ENCODE data around the gene MROH2A. TPM values are rescaled to one million over a fixed set of nuclear protein-coding genes. Genes with fewer than 3 reads are reported as not detected.
"Not testable (repeated sequence)": the region's sequence is repeated elsewhere in the genome, so short reads cannot be mapped to it uniquely, and the experiment has no call there.

Gene MROH2A
- not detected in 2 replicates for total RNA-seq (2014; rRNA removed; shearing (Covaris generic); ENCODE audit: low replicate concordance)

- DNase-seq = no peak
- H3K4me3 ChIP-seq = no peak within 1 kb of the TSS
- H3K36me3 ChIP-seq = no peaks in the 10 kb centered on the region
- H3K27me3 ChIP-seq = no peaks in the 10 kb centered on the region
- H3K9me3 ChIP-seq = peaks cover 5% of the 10 kb centered on the region; the same call in 1 of the 2 replicates
Measured at GRCh38 chr2:233778030-233778429, at the start of gene MROH2A. TSS of gene MROH2A (plus strand) at chr2:233778330. CDS start at chr2:233779359, 1,029 bp downstream.

GRCh38 chr2:233728723-233729301, 49.3 kb upstream of the MROH2A start, which contains the start of gene UGT1A3:
TSS of gene UGT1A3 (plus strand) at chr2:233729042. CDS start at chr2:233729127, 85 bp downstream.
- H3K9me3 ChIP-seq = no peaks in the 10 kb centered on the region
- H3K27me3 ChIP-seq = no peaks in the 10 kb centered on the region
- no peaks in the 10 kb centered on the region for H3K36me3 ChIP-seq
- DNase-seq = no peak
- no peak within 1 kb of the TSS for H3K4me3 ChIP-seq

- not testable (repeated sequence) for DNase-seq, H3K27me3 ChIP-seq, H3K36me3 ChIP-seq, H3K9me3 ChIP-seq, H3K4me3 ChIP-seq
Measured at GRCh38 chr2:233736868-233737653, 41.1 kb upstream of the MROH2A start.

GRCh38 chr2:233740870-233741269, 37.3 kb upstream of the MROH2A start:
- no peaks in the 10 kb centered on the region for H3K9me3 ChIP-seq
- H3K36me3 ChIP-seq = no peaks in the 10 kb centered on the region
- H3K4me3 ChIP-seq = no peak overlapping the region
- DNase-seq = no peak
- H3K27me3 ChIP-seq = 0 out of 2 replicates have a peak, but pooled peaks cover 2% of the 10 kb centered on the region

- H3K4me3 ChIP-seq = no peak overlapping the region
- H3K36me3 ChIP-seq = no peaks in the 10 kb centered on the region
- DNase-seq = no peak
Measured at GRCh38 chr2:233743464-233744259, 34.5 kb upstream of the MROH2A start.

GRCh38 chr2:233745073-233745755, 32.9 kb upstream of the MROH2A start:
- Histone ChIP-seq H3K36me3 (no peaks in the 10 kb centered on the region), H3K27me3 (no peaks in the 10 kb centered on the region), H3K9me3 (peaks cover 2% of the 10 kb centered on the region), H3K4me3 (no peak overlapping the region)
- DNase-seq = no peak

More at GRCh38 chr2:233743464-233744259, 34.5 kb upstream of the MROH2A start:
- H3K27me3 ChIP-seq = no peaks in the 10 kb centered on the region
- H3K9me3 ChIP-seq = no peaks in the 10 kb centered on the region

GRCh38 chr2:233745838-233746237, 32.3 kb upstream of the MROH2A start:
- H3K9me3 ChIP-seq, H3K4me3 ChIP-seq, H3K36me3 ChIP-seq, DNase-seq, H3K27me3 ChIP-seq: not testable (repeated sequence)

- no peaks in the 10 kb centered on the region for H3K36me3 ChIP-seq
- DNase-seq = no peak
Measured at GRCh38 chr2:233746475-233747282, 31.5 kb upstream of the MROH2A start.

GRCh38 chr2:233747283-233747544, 30.9 kb upstream of the MROH2A start:
- no peaks in the 10 kb centered on the region for H3K36me3 ChIP-seq
- peaks cover 14% of the 10 kb centered on the region for H3K9me3 ChIP-seq
- DNase-seq = no peak
- no peak overlapping the region for H3K4me3 ChIP-seq
- H3K27me3 ChIP-seq = no peaks in the 10 kb centered on the region

More at GRCh38 chr2:233746475-233747282, 31.5 kb upstream of the MROH2A start:
- Histone ChIP-seq H3K9me3 (peaks cover 11% of the 10 kb centered on the region), H3K4me3 (no peak overlapping the region), H3K27me3 (no peaks in the 10 kb centered on the region)

GRCh38 chr2:233750689-233751088, 27.4 kb upstream of the MROH2A start:
- H3K9me3 ChIP-seq = peaks cover 14% of the 10 kb centered on the region
- H3K36me3 ChIP-seq, DNase-seq, H3K27me3 ChIP-seq, H3K4me3 ChIP-seq: not testable (repeated sequence)

- H3K4me3 ChIP-seq, H3K27me3 ChIP-seq, DNase-seq, H3K36me3 ChIP-seq: not testable (repeated sequence)
- H3K9me3 ChIP-seq = peaks cover 14% of the 10 kb centered on the region
Measured at GRCh38 chr2:233751212-233752009, 26.7 kb upstream of the MROH2A start.

GRCh38 chr2:233754872-233755611, 23.1 kb upstream of the MROH2A start:
- no peak for DNase-seq
- H3K27me3 ChIP-seq = no peaks in the 10 kb centered on the region

GRCh38 chr2:233756429-233757081, 21.6 kb upstream of the MROH2A start:
- no peaks in the 10 kb centered on the region for H3K36me3 ChIP-seq
- H3K9me3 ChIP-seq = peaks cover 4% of the 10 kb centered on the region; the same call in 1 of the 2 replicates
- no peak for DNase-seq
- no peaks in the 10 kb centered on the region for H3K27me3 ChIP-seq
- no peak overlapping the region for H3K4me3 ChIP-seq

More at GRCh38 chr2:233754872-233755611, 23.1 kb upstream of the MROH2A start:
- Histone ChIP-seq H3K4me3 (no peak overlapping the region), H3K9me3 (peaks cover 14% of the 10 kb centered on the region), H3K36me3 (no peaks in the 10 kb centered on the region)

GRCh38 chr2:233758141-233758540, 20.0 kb upstream of the MROH2A start:
- no peak overlapping the region for H3K4me3 ChIP-seq
- no peak for DNase-seq
- no peaks in the 10 kb centered on the region for H3K9me3 ChIP-seq
- H3K36me3 ChIP-seq = no peaks in the 10 kb centered on the region
- H3K27me3 ChIP-seq = no peaks in the 10 kb centered on the region
